ENCODE measurements around the gene TOP3A.
A peak's percentile ranks its signal among the peaks of the same experiment; 100 is the strongest.

TOP3A gene

GRCh38 chr17:18328643-18329204 lies 13.9 kb upstream of the TOP3A start:
- H3K27ac Mint-ChIP-seq, result no peak overlapping the region
- H3K36me3 Mint-ChIP-seq (ENCODE audit: low read depth), result peaks cover 91% of the 10 kb centered on the region

GRCh38 chr17:18327556-18327955 lies 12.8 kb upstream of the TOP3A start:
- no peaks in the 10 kb centered on the region for H3K9me3 Mint-ChIP-seq
- no peaks in the 10 kb centered on the region for H3K27me3 Mint-ChIP-seq
- H3K4me3 Mint-ChIP-seq, result no peak overlapping the region
- H3K27ac Mint-ChIP-seq, result no peak overlapping the region
- intact Hi-C loops (cut with micrococcal nuclease), result no loop called here
- peaks cover 44% of the 10 kb centered on the region for H3K4me1 Mint-ChIP-seq (ENCODE audit: low read depth)
- H3K36me3 Mint-ChIP-seq (ENCODE audit: low read depth), result peaks cover 99% of the 10 kb centered on the region

More at GRCh38 chr17:18328643-18329204, 13.9 kb upstream of the TOP3A start:
- Mint-ChIP-seq H3K4me3 (no peak overlapping the region), H3K27me3 (no peaks in the 10 kb centered on the region), H3K4me1 (ENCODE audit: low read depth) (peaks cover 32% of the 10 kb centered on the region), H3K9me3 (no peaks in the 10 kb centered on the region)
- intact Hi-C loops (cut with micrococcal nuclease), result no loop called here

GRCh38 chr17:18327093-18327492 lies 12.3 kb upstream of the TOP3A start:
- Mint-ChIP-seq H3K27ac (no peak overlapping the region), H3K4me3 (no peak overlapping the region), H3K4me1 (ENCODE audit: low read depth) (peaks cover 47% of the 10 kb centered on the region), H3K27me3 (no peaks in the 10 kb centered on the region), H3K9me3 (no peaks in the 10 kb centered on the region), H3K36me3 (ENCODE audit: low read depth) (peaks cover 99% of the 10 kb centered on the region)
- intact Hi-C loops (cut with micrococcal nuclease), result no loop called here

GRCh38 chr17:18326572-18326971 lies 11.8 kb upstream of the TOP3A start:
- Mint-ChIP-seq H3K36me3 (ENCODE audit: low read depth) (peaks cover 99% of the 10 kb centered on the region), H3K9me3 (no peaks in the 10 kb centered on the region), H3K4me3 (no peak overlapping the region), H3K27ac (peak overlapping the region; percentile 33), H3K4me1 (ENCODE audit: low read depth) (peaks cover 51% of the 10 kb centered on the region), H3K27me3 (no peaks in the 10 kb centered on the region)
- intact Hi-C loops (cut with micrococcal nuclease), result no loop called here

GRCh38 chr17:18326039-18326438 lies 11.2 kb upstream of the TOP3A start:
- intact Hi-C loops (cut with micrococcal nuclease), result no loop called here
- no peaks in the 10 kb centered on the region for H3K27me3 Mint-ChIP-seq
- H3K36me3 Mint-ChIP-seq (ENCODE audit: low read depth), result peaks cover 99% of the 10 kb centered on the region
- H3K9me3 Mint-ChIP-seq, result no peaks in the 10 kb centered on the region
- H3K4me1 Mint-ChIP-seq (ENCODE audit: low read depth), result peaks cover 56% of the 10 kb centered on the region
- peak overlapping the region; percentile 33 for H3K27ac Mint-ChIP-seq
- H3K4me3 Mint-ChIP-seq, result no peak overlapping the region

GRCh38 chr17:18324140-18325050 lies 9.6 kb upstream of the TOP3A start:
- intact Hi-C loops (cut with micrococcal nuclease), result loop anchor here (1.0 kb wide), 1 partner anchor 9 kb away; the partner anchor contains the start of gene SMCR8
- Mint-ChIP-seq H3K4me3 (no peak overlapping the region), H3K27ac (peak overlapping the region; percentile 32), H3K36me3 (ENCODE audit: low read depth) (peaks cover 99% of the 10 kb centered on the region), H3K4me1 (ENCODE audit: low read depth) (peaks cover 72% of the 10 kb centered on the region), H3K27me3 (no peaks in the 10 kb centered on the region), H3K9me3 (no peaks in the 10 kb centered on the region)

GRCh38 chr17:18323507-18324139 lies 8.8 kb upstream of the TOP3A start:
- H3K27me3 Mint-ChIP-seq, result no peaks in the 10 kb centered on the region
- peaks cover 80% of the 10 kb centered on the region for H3K4me1 Mint-ChIP-seq (ENCODE audit: low read depth)
- H3K4me3 Mint-ChIP-seq, result no peak overlapping the region
- intact Hi-C loops (cut with micrococcal nuclease), result no loop called here
- H3K9me3 Mint-ChIP-seq, result no peaks in the 10 kb centered on the region
- H3K27ac Mint-ChIP-seq, result peak overlapping the region; percentile 41
- H3K36me3 Mint-ChIP-seq (ENCODE audit: low read depth), result peaks cover 99% of the 10 kb centered on the region

GRCh38 chr17:18323007-18323406 lies 8.2 kb upstream of the TOP3A start:
- H3K9me3 Mint-ChIP-seq, result no peaks in the 10 kb centered on the region
- H3K4me3 Mint-ChIP-seq, result no peak overlapping the region
- intact Hi-C loops (cut with micrococcal nuclease), result no loop called here
- H3K27me3 Mint-ChIP-seq, result no peaks in the 10 kb centered on the region
- H3K27ac Mint-ChIP-seq, result peak overlapping the region; percentile 41
- peaks cover 85% of the 10 kb centered on the region for H3K4me1 Mint-ChIP-seq (ENCODE audit: low read depth)
- peaks cover 97% of the 10 kb centered on the region for H3K36me3 Mint-ChIP-seq (ENCODE audit: low read depth)

- Mint-ChIP-seq H3K27ac (peak overlapping the region; percentile 24), H3K4me3 (no peak overlapping the region)
- intact Hi-C loops (cut with micrococcal nuclease), result no loop called here
Measured at GRCh38 chr17:18322522-18322921, 7.7 kb upstream of the TOP3A start.

GRCh38 chr17:18321309-18321708 lies 6.5 kb upstream of the TOP3A start:
- H3K4me1 Mint-ChIP-seq (ENCODE audit: low read depth), result peaks cover 96% of the 10 kb centered on the region

More at GRCh38 chr17:18322522-18322921, 7.7 kb upstream of the TOP3A start:
- Mint-ChIP-seq H3K27me3 (no peaks in the 10 kb centered on the region), H3K4me1 (ENCODE audit: low read depth) (peaks cover 90% of the 10 kb centered on the region), H3K36me3 (ENCODE audit: low read depth) (peaks cover 97% of the 10 kb centered on the region), H3K9me3 (no peaks in the 10 kb centered on the region)

GRCh38 chr17:18320301-18320700 lies 5.5 kb upstream of the TOP3A start:
- Mint-ChIP-seq H3K4me1 (ENCODE audit: low read depth) (peaks cover 94% of the 10 kb centered on the region), H3K27ac (peak overlapping the region; percentile 7), H3K27me3 (no peaks in the 10 kb centered on the region), H3K4me3 (peak overlapping the region; percentile 32), H3K9me3 (peaks cover 6% of the 10 kb centered on the region), H3K36me3 (ENCODE audit: low read depth) (peaks cover 98% of the 10 kb centered on the region)
- intact Hi-C loops (cut with micrococcal nuclease), result no loop called here

More at GRCh38 chr17:18321309-18321708, 6.5 kb upstream of the TOP3A start:
- intact Hi-C loops (cut with micrococcal nuclease), result no loop called here
- H3K36me3 Mint-ChIP-seq (ENCODE audit: low read depth), result peaks cover 97% of the 10 kb centered on the region
- no peak overlapping the region for H3K4me3 Mint-ChIP-seq
- H3K27me3 Mint-ChIP-seq, result no peaks in the 10 kb centered on the region
- peaks cover 4% of the 10 kb centered on the region for H3K9me3 Mint-ChIP-seq
- no peak overlapping the region for H3K27ac Mint-ChIP-seq

GRCh38 chr17:18319604-18320256 lies 4.9 kb upstream of the TOP3A start:
- no peaks in the 10 kb centered on the region for H3K27me3 Mint-ChIP-seq
- peaks cover 88% of the 10 kb centered on the region for H3K4me1 Mint-ChIP-seq (ENCODE audit: low read depth)
- peak overlapping the region; percentile 32 for H3K4me3 Mint-ChIP-seq
- peaks cover 98% of the 10 kb centered on the region for H3K36me3 Mint-ChIP-seq (ENCODE audit: low read depth)
- intact Hi-C loops (cut with micrococcal nuclease), result no loop called here
- H3K9me3 Mint-ChIP-seq, result peaks cover 6% of the 10 kb centered on the region
- peak overlapping the region; percentile 7 for H3K27ac Mint-ChIP-seq

GRCh38 chr17:18318771-18319450 lies 4.1 kb upstream of the TOP3A start:
- Mint-ChIP-seq H3K4me3 (peak overlapping the region; percentile 50), H3K27me3 (no peaks in the 10 kb centered on the region), H3K36me3 (ENCODE audit: low read depth) (peaks cover 98% of the 10 kb centered on the region), H3K4me1 (ENCODE audit: low read depth) (peaks cover 83% of the 10 kb centered on the region), H3K27ac (peak overlapping the region; percentile 7), H3K9me3 (peaks cover 6% of the 10 kb centered on the region)
- intact Hi-C loops (cut with micrococcal nuclease), result no loop called here

All from dendritic cell treated with granulocyte-macrophage colony-stimulating factor and Interleukin-4, amounts not matched to agents 40 ng/mL and 50 ng/mL, for 4 days (primary cell).